Tongue (tissue), 2 donors: Measurements from ENCODE around the gene SHTN1. TPM values are rescaled to one million over a fixed set of nuclear protein-coding genes. Genes with fewer than 3 reads are reported as not detected.

ENCODE experiments used
- DNase-seq: peaks from one replicate; pipeline ENCODE4 v3.0.0-alpha.2; 2015
- total RNA-seq: library from RNA; depleted of rRNA; stranded (reverse); fragments of >200 nt; gene quantifications from one replicate; pipeline ENCODE4 v1.2.3, GENCODE V29; 2014

The SHTN1 gene
- 6.4 TPM for total RNA-seq

- peak; percentile 79 for DNase-seq
Observed at GRCh38 chr10:117005026-117005526, at the start of gene SHTN1. Gene SHTN1 (minus strand): TSS chr10:117005187. CDS start chr10:117005079, 108 bp downstream.

GRCh38 chr10:117053482-117053881 is 48.5 kb upstream of the SHTN1 start:
- DNase-seq, result no peak

- no peak for DNase-seq
Observed at GRCh38 chr10:117047947-117048346, 43.0 kb upstream of the SHTN1 start.

- DNase-seq, result no peak
Observed at GRCh38 chr10:117016266-117016665, 11.3 kb upstream of the SHTN1 start.

DNA sequence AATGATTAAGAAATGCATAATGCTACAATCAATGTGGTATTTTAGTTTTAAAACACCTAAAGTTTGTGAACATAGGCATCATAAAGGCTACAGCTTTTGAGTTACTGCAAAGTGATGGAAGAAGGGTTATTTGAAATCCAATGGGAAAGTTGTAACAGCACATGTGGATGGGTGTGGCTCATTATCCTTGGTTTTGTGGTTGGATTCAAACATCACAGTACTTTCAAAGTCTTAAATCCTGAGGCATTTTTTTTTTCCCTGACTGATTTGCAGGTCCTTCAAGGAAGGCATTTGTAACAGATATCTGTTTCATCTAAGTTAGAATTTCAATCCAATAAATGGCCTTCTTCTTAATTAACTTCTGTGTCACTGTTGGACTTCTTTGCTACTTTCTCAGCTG is 9.8 kb upstream of the SHTN1 start:
- no peak for DNase-seq

- DNase-seq, result no peak
Observed at GRCh38 chr10:117007080-117007479, 2.1 kb upstream of the SHTN1 start.

DNA sequence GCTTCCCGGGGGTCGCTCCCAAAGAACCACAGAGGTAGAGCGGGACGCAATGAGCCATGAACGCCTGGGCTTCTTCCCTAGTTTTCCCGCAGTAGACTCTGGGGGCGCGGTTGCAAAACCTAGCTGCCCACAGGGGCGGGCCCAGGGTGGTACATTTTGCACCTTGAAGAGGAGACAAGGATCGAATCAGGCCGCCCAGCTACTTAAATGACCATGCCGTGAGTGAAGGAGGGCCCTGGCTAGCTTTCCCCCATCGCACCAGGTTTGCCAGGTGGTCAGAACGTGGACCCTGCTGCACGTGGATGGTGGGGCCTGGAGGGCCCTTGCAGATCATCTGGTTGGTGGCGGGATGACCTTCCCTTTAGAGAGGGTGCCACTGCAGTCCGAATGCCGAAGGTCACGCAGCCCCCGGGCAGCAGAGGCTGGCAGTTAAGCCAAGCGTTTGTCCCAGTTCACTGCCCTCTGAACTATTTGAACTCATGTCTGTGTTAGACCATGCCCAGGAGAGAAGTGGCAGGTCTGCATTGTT is 604 bp upstream of the SHTN1 start:
- peak; percentile 43 for DNase-seq

- peak; percentile 62 for DNase-seq
Observed at GRCh38 chr10:117004227-117005025, 561 bp downstream of the SHTN1 start.

GRCh38 chr10:117003336-117003735 is 1.7 kb downstream of the SHTN1 start:
- DNase-seq, result no peak

- DNase-seq, result no peak
Observed at GRCh38 chr10:117002206-117002605, 2.8 kb downstream of the SHTN1 start.

- no peak for DNase-seq
Observed at GRCh38 chr10:117001144-117001543, 3.8 kb downstream of the SHTN1 start.

- DNase-seq, result no peak
Observed at GRCh38 chr10:117000580-117000979, 4.4 kb downstream of the SHTN1 start.

GRCh38 chr10:116998172-116998571 is 6.8 kb downstream of the SHTN1 start:
- no peak for DNase-seq

- no peak for DNase-seq
Observed at GRCh38 chr10:116997015-116997414, 8.0 kb downstream of the SHTN1 start.

GRCh38 chr10:116995648-116996047 is 9.3 kb downstream of the SHTN1 start:
- DNase-seq, result no peak

GRCh38 chr10:116994113-116994890 is 10.7 kb downstream of the SHTN1 start:
- DNase-seq, result no peak

- no peak for DNase-seq
Observed at GRCh38 chr10:116993610-116994009, 11.4 kb downstream of the SHTN1 start.

DNA sequence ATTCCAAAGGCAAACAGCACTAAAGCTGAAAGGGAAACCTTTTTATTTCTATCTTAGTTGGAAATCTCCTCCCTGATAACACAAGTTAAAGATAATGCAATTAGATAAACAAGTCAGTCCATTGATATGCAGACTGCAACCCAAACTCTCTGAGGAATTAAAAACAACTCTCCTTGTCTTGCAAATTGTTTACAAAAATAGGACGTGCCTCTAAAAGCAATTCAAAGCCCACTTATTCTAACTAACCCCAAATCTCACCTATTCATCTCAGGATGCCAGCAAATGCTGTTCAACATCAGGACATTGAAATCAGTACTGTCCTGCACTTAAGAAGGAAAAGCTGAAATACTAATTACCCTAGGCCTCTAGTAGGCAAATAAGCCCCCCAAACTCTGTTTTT is 12.8 kb downstream of the SHTN1 start:
- DNase-seq, result no peak

DNA sequence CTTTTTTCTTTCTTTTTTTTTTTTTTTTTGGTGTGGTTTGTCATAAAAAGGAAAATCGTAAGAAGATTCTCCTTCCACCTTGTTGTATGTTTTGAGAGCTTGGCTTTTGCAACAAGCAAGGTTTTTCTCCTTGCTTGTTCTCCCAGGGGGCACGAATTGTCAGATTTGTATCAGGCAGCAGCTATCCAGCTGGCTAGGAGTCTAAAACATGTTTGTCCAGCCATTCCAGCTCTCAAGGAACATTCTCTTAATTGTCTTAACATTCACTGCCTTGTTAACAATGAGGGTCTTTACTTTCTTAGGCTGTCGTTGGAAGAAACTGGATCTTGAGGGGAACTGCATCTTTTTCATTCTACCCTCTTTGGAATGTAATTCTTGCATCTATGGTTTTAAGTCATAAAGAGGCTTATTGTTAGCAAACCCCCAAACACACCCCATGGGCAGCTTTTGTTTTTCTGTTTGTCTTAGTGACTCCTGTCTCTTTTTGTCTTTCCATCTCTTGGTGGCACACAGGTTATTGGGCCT is 14.6 kb downstream of the SHTN1 start:
- DNase-seq, result peak; percentile 14

GRCh38 chr10:116989439-116989838 is 15.5 kb downstream of the SHTN1 start:
- no peak for DNase-seq

GRCh38 chr10:116988311-116988710 is 16.7 kb downstream of the SHTN1 start:
- no peak for DNase-seq

DNA sequence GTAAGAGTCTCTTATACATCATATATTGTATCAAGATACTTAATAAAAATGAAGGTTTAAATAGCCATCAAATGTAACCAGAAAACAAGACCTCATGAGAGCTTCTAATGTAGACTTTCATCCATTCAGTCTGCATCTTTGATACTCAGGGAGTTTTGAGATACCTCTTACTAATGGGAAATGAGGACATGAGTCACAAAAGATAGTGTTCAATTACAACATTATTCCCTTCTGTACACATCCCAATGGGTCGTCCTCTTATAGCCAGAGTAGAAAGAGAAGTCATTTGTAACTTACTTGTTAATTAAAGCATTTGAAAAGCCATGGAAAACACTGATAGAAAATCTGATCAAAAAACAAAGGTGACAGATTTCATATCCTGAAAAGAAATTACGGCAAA is 19.4 kb downstream of the SHTN1 start:
- no peak for DNase-seq
